Stimulated activated CD4-positive, alpha-beta T cell treated with anti-CD3 and anti-CD28 coated beads, Interleukin-4, amount 100 ng/mL, for 1 hour (primary cell): ENCODE results near the gene FCHO1.

ENCODE experiments used
- DNase-seq: peaks from one replicate; pipeline ENCODE4 v3.0.0-alpha.2; 2020

FCHO1 gene

GRCh38 chr19:17832443-17833208, 81.3 kb downstream of the FCHO1 start:
- DNase-seq, result no peak

- DNase-seq, result no peak
Observed at GRCh38 chr19:17834350-17835181, 83.3 kb downstream of the FCHO1 start.

- DNase-seq, result no peak
Observed at GRCh38 chr19:17835182-17836006, 84.1 kb downstream of the FCHO1 start.

GRCh38 chr19:17836530-17836929, 85.3 kb downstream of the FCHO1 start:
- no peak for DNase-seq

GRCh38 chr19:17837972-17838371, 86.7 kb downstream of the FCHO1 start:
- DNase-seq, result no peak
